ENCODE data around the gene PHF21A. TPM values are rescaled to one million over a fixed set of nuclear protein-coding genes. Genes with fewer than 3 reads are reported as not detected.

The PHF21A gene
- total and polyA plus RNA-seq, 2 experiments from 2014 or later, result 24.6 to 30.4 TPM

DNA sequence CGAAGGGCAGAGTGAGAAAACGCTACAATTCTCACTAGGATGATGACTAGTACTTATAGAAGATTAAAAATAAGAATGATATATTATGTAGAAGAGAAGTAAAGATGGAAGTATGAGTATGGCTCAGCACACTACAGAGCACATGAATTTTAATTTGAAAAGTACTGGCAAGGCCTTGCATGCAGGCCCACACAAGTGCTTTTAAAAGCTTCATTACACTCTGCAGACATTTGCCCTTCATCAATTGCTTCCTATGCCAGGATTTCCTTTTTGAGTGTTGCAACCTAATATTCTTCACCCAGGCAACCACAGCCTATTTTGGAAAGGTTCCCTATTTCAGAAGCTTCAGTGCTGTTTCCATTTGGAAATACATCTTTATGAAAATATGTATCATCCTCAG is 117.7 kb downstream of the PHF21A start:
- H2AFZ ChIP-seq, result no peak overlapping the region
- no peak for DNase-seq (ENCODE audit: low spot score)
- H4K20me1 ChIP-seq (ENCODE audit: insufficient read depth, poor library complexity, severe bottlenecking), result peaks cover 25% of the 10 kb centered on the region
- H3K9me3 ChIP-seq (ENCODE audit: low read depth), result no peaks in the 10 kb centered on the region
- no peaks in the 10 kb centered on the region for H3K27me3 ChIP-seq
- no peaks in the 10 kb centered on the region for H3K9me2 ChIP-seq (replicated peaks; ENCODE audit: insufficient read depth)
- H3K27ac ChIP-seq, result no peak overlapping the region
- H3K36me3 ChIP-seq (replicated peaks; ENCODE audit: insufficient read depth, low read depth), result no peaks in the 10 kb centered on the region
- WGBS (ENCODE audit: low lambda C conversion rate, missing lambda C conversion rate), result 89% methylated on average over 2 of the region's 2 CpGs
- H3K4me3 ChIP-seq, result no peak overlapping the region
- H3K4me1 ChIP-seq (ENCODE audit: insufficient read depth), result peaks cover 3% of the 10 kb centered on the region
- no peak for TF ChIP-seq CTCF (IDR thresholded peaks at IDR 0.05; ENCODE audit: poor library complexity)
- TF ChIP-seq EZH2 (IDR thresholded peaks at IDR 0.05; ENCODE audit: borderline replicate concordance), result no peak
- TF ChIP-seq EZH2phosphoT487 (IDR thresholded peaks at IDR 0.05; ENCODE audit: low read depth, severe bottlenecking, unreplicated experiment), result no peak
- peaks cover 44% of the 10 kb centered on the region for H3K79me2 ChIP-seq
- no peak overlapping the region for H3K4me2 ChIP-seq

GRCh38 chr11:46002189-46002588 is 119.1 kb downstream of the PHF21A start:
- H3K36me3 ChIP-seq (replicated peaks; ENCODE audit: insufficient read depth, low read depth), result no peaks in the 10 kb centered on the region
- H2AFZ ChIP-seq, result no peak overlapping the region
- H3K27ac ChIP-seq, result no peak overlapping the region
- no peaks in the 10 kb centered on the region for H3K9me2 ChIP-seq (replicated peaks; ENCODE audit: insufficient read depth)
- peaks cover 47% of the 10 kb centered on the region for H3K79me2 ChIP-seq
- DNase-seq (ENCODE audit: low spot score), result no peak
- no peak overlapping the region for H3K4me2 ChIP-seq
- TF ChIP-seq EZH2phosphoT487 (IDR thresholded peaks at IDR 0.05; ENCODE audit: low read depth, severe bottlenecking, unreplicated experiment), result no peak
- TF ChIP-seq CTCF (IDR thresholded peaks at IDR 0.05; ENCODE audit: poor library complexity), result no peak
- no peak for TF ChIP-seq EZH2 (IDR thresholded peaks at IDR 0.05; ENCODE audit: borderline replicate concordance)
- peaks cover 17% of the 10 kb centered on the region for H4K20me1 ChIP-seq (ENCODE audit: insufficient read depth, poor library complexity, severe bottlenecking)
- no peaks in the 10 kb centered on the region for H3K27me3 ChIP-seq
- no peak overlapping the region for H3K4me3 ChIP-seq
- H3K4me1 ChIP-seq (ENCODE audit: insufficient read depth), result peaks cover 3% of the 10 kb centered on the region
- no peaks in the 10 kb centered on the region for H3K9me3 ChIP-seq (ENCODE audit: low read depth)

- DNase-seq (ENCODE audit: low spot score), result no peak
- Histone ChIP-seq H3K79me2 (peaks cover 50% of the 10 kb centered on the region), H3K27me3 (no peaks in the 10 kb centered on the region), H3K36me3 (replicated peaks; ENCODE audit: insufficient read depth, low read depth) (no peaks in the 10 kb centered on the region), H3K9me2 (replicated peaks; ENCODE audit: insufficient read depth) (no peaks in the 10 kb centered on the region), H3K4me2 (no peak overlapping the region), H3K9me3 (ENCODE audit: low read depth) (no peaks in the 10 kb centered on the region), H3K27ac (no peak overlapping the region), H3K4me1 (ENCODE audit: insufficient read depth) (peaks cover 3% of the 10 kb centered on the region), H2AFZ (no peak overlapping the region), H4K20me1 (ENCODE audit: insufficient read depth, poor library complexity, severe bottlenecking) (peaks cover 17% of the 10 kb centered on the region), H3K4me3 (no peak overlapping the region)
- 56% methylated on average over 3 of the region's 3 CpGs for WGBS (ENCODE audit: low lambda C conversion rate, missing lambda C conversion rate)
- TF ChIP-seq EZH2phosphoT487 (IDR thresholded peaks at IDR 0.05; ENCODE audit: low read depth, severe bottlenecking, unreplicated experiment), result no peak
- TF ChIP-seq EZH2 (IDR thresholded peaks at IDR 0.05; ENCODE audit: borderline replicate concordance), result no peak
- no peak for TF ChIP-seq CTCF (IDR thresholded peaks at IDR 0.05; ENCODE audit: poor library complexity)
Measured at GRCh38 chr11:46001448-46001914, 119.8 kb downstream of the PHF21A start.

GRCh38 chr11:45997599-45997998 is 123.7 kb downstream of the PHF21A start:
- no peak for TF ChIP-seq EZH2 (IDR thresholded peaks at IDR 0.05; ENCODE audit: borderline replicate concordance)
- TF ChIP-seq CTCF (IDR thresholded peaks at IDR 0.05; ENCODE audit: poor library complexity), result no peak
- no peak for TF ChIP-seq EZH2phosphoT487 (IDR thresholded peaks at IDR 0.05; ENCODE audit: low read depth, severe bottlenecking, unreplicated experiment)
- H3K9me3 ChIP-seq (ENCODE audit: low read depth), result no peaks in the 10 kb centered on the region
- H3K4me3 ChIP-seq, result no peak overlapping the region
- peaks cover 20% of the 10 kb centered on the region for H3K4me1 ChIP-seq (ENCODE audit: insufficient read depth)
- peaks cover 48% of the 10 kb centered on the region for H3K79me2 ChIP-seq
- no peaks in the 10 kb centered on the region for H3K9me2 ChIP-seq (replicated peaks; ENCODE audit: insufficient read depth)
- no peak for DNase-seq (ENCODE audit: low spot score)
- H3K27ac ChIP-seq, result no peak overlapping the region
- peaks cover 15% of the 10 kb centered on the region for H4K20me1 ChIP-seq (ENCODE audit: insufficient read depth, poor library complexity, severe bottlenecking)
- WGBS (ENCODE audit: low lambda C conversion rate, missing lambda C conversion rate), result 63% methylated on average over 4 of the region's 4 CpGs
- no peak overlapping the region for H2AFZ ChIP-seq
- H3K27me3 ChIP-seq, result no peaks in the 10 kb centered on the region
- no peak overlapping the region for H3K4me2 ChIP-seq
- no peaks in the 10 kb centered on the region for H3K36me3 ChIP-seq (replicated peaks; ENCODE audit: insufficient read depth, low read depth)
